Measurements from ENCODE around the gene IRF2. TPM values are rescaled to one million over a fixed set of nuclear protein-coding genes. Genes with fewer than 3 reads are reported as not detected.

Gene IRF2
- total and polyA plus RNA-seq, 7 donors = 6.7 to 28.9 (median 16.8) TPM

DNA sequence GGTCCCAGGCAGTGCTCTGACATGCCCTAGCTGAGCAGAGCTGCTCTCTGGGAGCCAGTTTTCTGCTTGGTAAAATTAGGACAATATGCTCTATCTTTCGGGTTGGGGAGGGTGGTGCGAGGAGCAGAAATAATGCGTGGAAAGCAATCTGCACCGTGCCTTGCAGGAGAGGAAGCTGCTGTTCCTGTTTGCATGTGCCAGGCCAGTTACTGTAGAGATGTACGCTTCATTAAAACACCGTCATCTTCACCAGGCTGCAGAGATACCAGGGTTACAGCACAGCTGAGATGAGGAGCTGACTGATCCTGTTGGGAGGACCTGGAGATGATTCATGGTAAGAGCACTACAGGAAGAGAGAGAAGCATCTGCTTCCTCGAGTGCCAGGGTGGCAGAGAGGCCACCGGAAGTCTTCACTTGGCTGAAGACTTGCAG, 29.5 kb upstream of the IRF2 start:
- Histone ChIP-seq H3K9me3 (no peaks in the 10 kb centered on the region), H3K4me3 (no peak overlapping the region), H3K36me3 (ENCODE audit: insufficient read depth in 1 of 2, low read depth in 1 of 2) (no peaks in the 10 kb centered on the region), H3K27ac (no peak overlapping the region), H3K27me3 (ENCODE audit: insufficient read depth in 3 of 3, low read length in 2 of 3) (no peaks in the 10 kb centered on the region), H3K4me1 (peaks cover 12% of the 10 kb centered on the region)
- 42 to 59% (median 47%) methylated on average over 8 of the region's 8 CpGs for WGBS, 3 donors
- no peak for TF ChIP-seq CTCF (IDR thresholded peaks at IDR 0.05)
- ATAC-seq (no peak), DNase-seq (no peak)
- intact Hi-C loops (cut with DNase I) = no loop called here

DNA sequence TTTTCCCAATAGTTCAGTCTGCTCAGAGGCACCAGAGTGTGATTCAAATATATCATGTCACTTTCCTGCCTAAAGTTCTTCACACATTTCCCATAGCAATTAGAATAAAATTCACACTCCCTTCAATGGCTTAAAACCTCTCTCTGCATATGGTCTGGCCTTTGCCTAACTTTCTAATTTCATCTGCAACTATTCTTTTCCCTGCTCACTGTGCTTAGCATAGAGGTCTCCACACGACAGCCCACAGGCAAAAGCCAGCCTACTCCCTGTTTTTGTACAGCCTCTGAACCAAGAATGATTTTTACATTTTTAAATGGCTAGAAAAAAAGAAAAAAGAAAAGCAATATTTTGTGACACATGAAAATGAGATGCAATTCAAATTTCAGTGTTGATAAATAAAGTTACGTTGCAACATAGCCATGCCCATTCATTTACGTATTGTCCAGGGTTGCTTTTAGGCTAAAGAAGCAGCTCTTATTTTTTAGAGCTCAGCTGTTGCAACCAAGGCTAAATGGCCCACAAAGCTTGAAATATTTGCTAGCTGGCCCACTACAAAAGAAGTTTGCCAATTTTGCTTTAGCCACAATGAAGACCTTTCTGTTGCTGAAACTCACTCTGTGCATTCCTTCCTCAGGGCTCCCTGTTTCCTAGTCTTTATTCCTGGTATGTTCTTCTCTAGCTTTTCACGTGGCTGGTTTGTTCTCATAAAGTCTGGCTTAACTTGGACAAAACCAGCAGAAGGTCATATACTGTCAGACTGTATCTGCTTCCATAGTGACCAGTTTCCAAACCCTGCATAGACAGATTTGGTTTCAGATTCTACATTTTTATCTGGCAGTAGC, 26.6 kb upstream of the IRF2 start:
- no peak overlapping the region for H3K4me3 ChIP-seq
- 70 to 83% (median 73%) methylated on average over 4 of the region's 4 CpGs for WGBS, 3 donors
- no peak for TF ChIP-seq CTCF (IDR thresholded peaks at IDR 0.05)
- H3K27ac ChIP-seq = no peak overlapping the region
- intact Hi-C loops (cut with DNase I) = no loop called here
- H3K36me3 ChIP-seq (ENCODE audit: insufficient read depth in 1 of 2, low read depth in 1 of 2) = no peaks in the 10 kb centered on the region
- peaks cover 3% of the 10 kb centered on the region for H3K4me1 ChIP-seq
- DNase-seq (no peak), ATAC-seq (no peak)
- no peaks in the 10 kb centered on the region for H3K9me3 ChIP-seq
- H3K27me3 ChIP-seq (ENCODE audit: insufficient read depth in 3 of 3, low read length in 2 of 3) = no peaks in the 10 kb centered on the region

GRCh38 chr4:184499996-184500395, 25.6 kb upstream of the IRF2 start:
- ATAC-seq (no peak), DNase-seq (no peak)
- H3K27me3 ChIP-seq (ENCODE audit: insufficient read depth in 3 of 3, low read length in 2 of 3) = no peaks in the 10 kb centered on the region
- no peak overlapping the region for H3K4me3 ChIP-seq
- no peaks in the 10 kb centered on the region for H3K4me1 ChIP-seq
- no peaks in the 10 kb centered on the region for H3K9me3 ChIP-seq
- H3K27ac ChIP-seq = no peak overlapping the region
- TF ChIP-seq CTCF (IDR thresholded peaks at IDR 0.05) = no peak
- intact Hi-C loops (cut with DNase I) = loop anchor here in 1 of 2 donors (10.0 kb wide), 1 partner anchor 785 kb away; no protein-coding TSS in a partner anchor
- no peaks in the 10 kb centered on the region for H3K36me3 ChIP-seq (ENCODE audit: insufficient read depth in 1 of 2, low read depth in 1 of 2)

- Histone ChIP-seq H3K36me3 (ENCODE audit: insufficient read depth in 1 of 2, low read depth in 1 of 2) (no peaks in the 10 kb centered on the region), H3K27me3 (ENCODE audit: insufficient read depth in 3 of 3, low read length in 2 of 3) (no peaks in the 10 kb centered on the region), H3K27ac (no peak overlapping the region), H3K4me1 (no peaks in the 10 kb centered on the region), H3K4me3 (no peak overlapping the region), H3K9me3 (no peaks in the 10 kb centered on the region)
- intact Hi-C loops (cut with DNase I) = loop anchor here in 1 of 2 donors (10.0 kb wide), 1 partner anchor 784 kb away; no protein-coding TSS in a partner anchor
- DNase-seq (no peak), ATAC-seq (no peak)
- TF ChIP-seq CTCF (IDR thresholded peaks at IDR 0.05) = no peak
- 81 to 92% (median 82%) methylated on average over 10 of the region's 10 CpGs for WGBS, 3 donors
These were observed 24.2 kb upstream of the IRF2 start for GRCh38 chr4:184498598-184498997.

Measured in psoas muscle (tissue), 8 donors.